ENCODE measurements around the gene PPP1R9A. TPM values are rescaled to one million over a fixed set of nuclear protein-coding genes. Genes with fewer than 3 reads are reported as not detected.

The PPP1R9A gene
- total RNA-seq, 4 donors from 2014 or later, result 15.7 to 37.6 (median 27.6) TPM

DNA sequence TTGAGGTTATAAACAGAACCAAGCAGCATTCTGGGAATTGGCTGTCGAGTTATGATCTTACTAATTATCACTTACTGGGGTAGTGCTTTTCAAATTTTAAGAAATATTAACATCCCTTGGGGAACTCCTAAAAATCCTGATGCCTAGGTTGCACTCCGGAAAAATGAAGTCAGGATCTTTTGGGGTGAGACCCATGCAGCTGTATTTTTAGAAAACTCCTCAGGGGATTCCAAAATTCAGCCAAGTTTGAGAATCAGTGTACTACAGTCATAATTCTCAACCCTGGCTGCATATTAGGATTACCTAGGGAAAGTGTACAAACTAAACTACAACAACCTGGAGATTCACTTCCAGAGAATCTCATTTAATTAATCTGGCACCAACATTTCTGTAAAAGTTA lies 17.2 kb upstream of the PPP1R9A start:
- H3K4me1 ChIP-seq, result peaks cover 0 to 23% (median 0%) of the 10 kb centered on the region in 4 donors
- H3K9me3 ChIP-seq, result no peaks in the 10 kb centered on the region
- no peak overlapping the region for H3K27ac ChIP-seq
- no peaks in the 10 kb centered on the region for H3K36me3 ChIP-seq
- no peak for DNase-seq (ENCODE audit: low spot score in 2 of 2)
- no peak for TF ChIP-seq EP300 (IDR thresholded peaks at IDR 0.05)
- no peak for TF ChIP-seq POLR2A (IDR thresholded peaks at IDR 0.05)
- TF ChIP-seq, protein P1, sequence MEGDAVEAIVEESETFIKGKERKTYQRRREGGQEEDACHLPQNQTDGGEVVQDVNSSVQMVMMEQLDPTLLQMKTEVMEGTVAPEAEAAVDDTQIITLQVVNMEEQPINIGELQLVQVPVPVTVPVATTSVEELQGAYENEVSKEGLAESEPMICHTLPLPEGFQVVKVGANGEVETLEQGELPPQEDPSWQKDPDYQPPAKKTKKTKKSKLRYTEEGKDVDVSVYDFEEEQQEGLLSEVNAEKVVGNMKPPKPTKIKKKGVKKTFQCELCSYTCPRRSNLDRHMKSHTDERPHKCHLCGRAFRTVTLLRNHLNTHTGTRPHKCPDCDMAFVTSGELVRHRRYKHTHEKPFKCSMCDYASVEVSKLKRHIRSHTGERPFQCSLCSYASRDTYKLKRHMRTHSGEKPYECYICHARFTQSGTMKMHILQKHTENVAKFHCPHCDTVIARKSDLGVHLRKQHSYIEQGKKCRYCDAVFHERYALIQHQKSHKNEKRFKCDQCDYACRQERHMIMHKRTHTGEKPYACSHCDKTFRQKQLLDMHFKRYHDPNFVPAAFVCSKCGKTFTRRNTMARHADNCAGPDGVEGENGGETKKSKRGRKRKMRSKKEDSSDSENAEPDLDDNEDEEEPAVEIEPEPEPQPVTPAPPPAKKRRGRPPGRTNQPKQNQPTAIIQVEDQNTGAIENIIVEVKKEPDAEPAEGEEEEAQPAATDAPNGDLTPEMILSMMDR (IDR thresholded peaks at IDR 0.05), result no peak
- no peaks in the 10 kb centered on the region for H3K27me3 ChIP-seq
- 54 to 62% methylated on average over 2 of the region's 2 CpGs for WGBS, 2 donors
- H3K4me3 ChIP-seq, result no peak overlapping the region

DNA sequence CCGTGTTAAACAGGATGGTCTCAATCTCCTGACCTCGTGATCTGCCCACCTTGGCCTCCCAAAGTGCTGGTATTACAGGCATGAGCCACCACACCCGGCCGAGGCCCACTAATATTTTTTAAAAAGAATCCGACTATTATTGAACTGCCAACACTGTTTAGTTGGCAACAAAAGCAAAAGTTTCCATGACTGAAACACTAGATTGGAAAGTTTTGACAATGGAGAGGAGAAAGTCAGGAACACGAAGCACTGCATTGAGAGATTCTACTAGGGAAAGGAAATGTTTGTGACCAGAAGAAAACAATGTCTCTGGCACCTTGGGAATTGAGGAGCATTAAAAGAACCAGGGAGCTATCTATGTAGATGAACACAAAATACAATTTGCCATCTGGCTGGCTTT lies 13.7 kb upstream of the PPP1R9A start:
- Histone ChIP-seq H3K27ac (no peak overlapping the region), H3K4me3 (no peak overlapping the region), H3K9me3 (no peaks in the 10 kb centered on the region), H3K27me3 (no peaks in the 10 kb centered on the region), H3K36me3 (no peaks in the 10 kb centered on the region), H3K4me1 (peaks cover 0 to 15% (median 0%) of the 10 kb centered on the region in 4 donors)
- 72 to 81% methylated on average over 6 of the region's 6 CpGs for WGBS, 2 donors
- DNase-seq (ENCODE audit: low spot score in 2 of 2), result no peak
- TF ChIP-seq POLR2A (IDR thresholded peaks at IDR 0.05), result no peak
- TF ChIP-seq, protein P1 (IDR thresholded peaks at IDR 0.05), result no peak

DNA sequence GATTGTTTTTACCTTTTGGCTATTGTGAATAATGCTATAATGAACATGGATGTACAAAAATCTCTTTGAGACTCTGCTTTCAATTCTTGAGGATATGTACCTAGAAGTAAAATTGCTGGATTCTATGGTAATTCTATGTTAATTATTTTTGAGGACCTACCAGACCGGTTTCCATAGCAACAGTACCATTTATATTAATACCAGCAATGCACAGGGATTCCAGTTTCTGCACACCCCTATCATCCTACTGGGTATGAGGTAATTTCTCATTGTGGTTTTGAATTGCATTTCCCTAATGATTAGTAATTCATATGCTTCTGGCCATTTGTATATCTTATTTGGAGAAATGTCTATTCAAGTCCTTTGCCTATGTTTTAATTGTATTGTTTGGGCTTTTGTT lies 9.9 kb upstream of the PPP1R9A start:
- Histone ChIP-seq H3K36me3 (no peaks in the 10 kb centered on the region), H3K27ac (no peak overlapping the region), H3K4me1 (no peaks in the 10 kb centered on the region), H3K27me3 (no peaks in the 10 kb centered on the region), H3K9me3 (no peaks in the 10 kb centered on the region), H3K4me3 (no peak overlapping the region)
- DNase-seq (ENCODE audit: low spot score in 2 of 2), result no peak
- TF ChIP-seq, protein P1 (IDR thresholded peaks at IDR 0.05), result no peak
- no peak for TF ChIP-seq POLR2A (IDR thresholded peaks at IDR 0.05)
- no peak for TF ChIP-seq EP300 (IDR thresholded peaks at IDR 0.05)
- 92 to 97% methylated on average over 1 of the region's 1 CpG for WGBS, 2 donors

DNA sequence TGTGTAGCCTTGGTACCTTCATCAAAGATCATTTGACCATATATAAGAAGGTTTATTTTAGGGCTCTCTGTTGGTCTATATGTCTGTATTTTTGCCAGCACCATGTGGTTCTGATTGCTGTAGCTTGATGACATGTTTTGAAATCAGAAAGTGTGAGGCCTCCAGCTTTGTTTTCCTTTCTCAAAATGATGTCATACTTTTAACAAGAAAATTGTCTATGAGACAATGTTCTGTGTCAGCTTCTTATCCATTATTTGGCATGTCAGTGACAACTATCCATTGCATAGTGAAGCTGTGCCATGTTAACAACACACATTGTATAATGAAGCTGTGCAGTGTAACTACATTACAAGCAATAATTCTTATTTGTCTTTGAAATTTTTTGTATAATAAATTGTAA lies 9.1 kb upstream of the PPP1R9A start:
- TF ChIP-seq, protein P1 (IDR thresholded peaks at IDR 0.05), result no peak
- no peak for TF ChIP-seq EP300 (IDR thresholded peaks at IDR 0.05)
- TF ChIP-seq POLR2A (IDR thresholded peaks at IDR 0.05), result no peak
- Histone ChIP-seq H3K9me3 (no peaks in the 10 kb centered on the region), H3K4me1 (no peaks in the 10 kb centered on the region), H3K27me3 (no peaks in the 10 kb centered on the region), H3K36me3 (no peaks in the 10 kb centered on the region), H3K27ac (no peak overlapping the region), H3K4me3 (no peak overlapping the region)
- DNase-seq (ENCODE audit: low spot score in 2 of 2), result no peak

DNA sequence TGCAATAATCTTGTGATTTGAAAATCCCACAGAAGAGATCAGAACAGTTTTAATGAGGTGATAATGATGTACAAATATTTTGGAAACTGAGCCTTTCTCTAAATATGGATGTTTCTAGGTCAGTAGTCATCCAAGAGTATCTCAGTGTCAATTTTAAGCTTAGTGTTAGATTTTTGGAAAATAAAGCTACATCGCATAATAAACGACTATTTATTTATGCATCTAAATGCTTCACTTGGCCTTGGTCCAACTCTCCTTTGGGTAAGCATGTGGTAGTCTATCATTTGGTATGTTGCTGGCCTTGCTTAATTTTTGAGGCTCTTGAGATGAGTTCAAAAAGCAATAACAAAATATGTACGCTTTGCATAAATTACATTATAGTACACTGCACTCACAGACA lies 5.4 kb upstream of the PPP1R9A start:
- TF ChIP-seq, protein P1 (IDR thresholded peaks at IDR 0.05), result no peak
- TF ChIP-seq EP300 (IDR thresholded peaks at IDR 0.05), result no peak
- TF ChIP-seq POLR2A (IDR thresholded peaks at IDR 0.05), result no peak
- no peaks in the 10 kb centered on the region for H3K9me3 ChIP-seq
- no peak overlapping the region for H3K27ac ChIP-seq
- H3K4me3 ChIP-seq, result no peak overlapping the region
- no peaks in the 10 kb centered on the region for H3K36me3 ChIP-seq
- H3K27me3 ChIP-seq, result no peaks in the 10 kb centered on the region
- H3K4me1 ChIP-seq, result no peaks in the 10 kb centered on the region
- 67 to 70% methylated on average over 3 of the region's 3 CpGs for WGBS, 2 donors
- no peak for DNase-seq (ENCODE audit: low spot score in 2 of 2)

All from tibial nerve (tissue), 4 donors.